Suppressor macrophage treated with lipopolysaccharide for 1 hour (primary cell): ENCODE measurements around the gene FOXL2.
"Not testable (repeated sequence)": the region's sequence is repeated elsewhere in the genome, so short reads cannot be mapped to it uniquely, and the experiment has no call there.

Experiments used
- DNase-seq, 3 donors: peaks; one replicate each; pipeline ENCODE4 v3.0.0-alpha.2; 2020 to 2022

The FOXL2 gene

GRCh38 chr3:138933068-138933668, 13.8 kb downstream of the FOXL2 start:
- DNase-seq: no peak

GRCh38 chr3:138928727-138929372, 18.1 kb downstream of the FOXL2 start:
- no peak for DNase-seq

GRCh38 chr3:138923531-138923994, 23.4 kb downstream of the FOXL2 start:
- peak; percentile 90 to 96 (median 94) for DNase-seq

- not testable (repeated sequence) for DNase-seq
These were observed 24.5 kb downstream of the FOXL2 start for GRCh38 chr3:138922400-138922799.

- DNase-seq: no peak
These were observed 25.3 kb downstream of the FOXL2 start for GRCh38 chr3:138921316-138922292.

- no peak for DNase-seq
These were observed 27.6 kb downstream of the FOXL2 start for GRCh38 chr3:138919325-138919724.

- DNase-seq: no peak
These were observed 30.1 kb downstream of the FOXL2 start for GRCh38 chr3:138916824-138917223.

GRCh38 chr3:138915503-138916498, 31.1 kb downstream of the FOXL2 start:
- DNase-seq: peak; percentile 96 to 98 (median 97)

- peak in 2 of 3 donors; percentile 83 to 88 for DNase-seq
These were observed 32.0 kb downstream of the FOXL2 start for GRCh38 chr3:138914870-138915502.

GRCh38 chr3:138913766-138914165, 33.2 kb downstream of the FOXL2 start:
- no peak for DNase-seq

GRCh38 chr3:138912237-138912636, 34.7 kb downstream of the FOXL2 start:
- DNase-seq: no peak

GRCh38 chr3:138911621-138912020, 35.3 kb downstream of the FOXL2 start:
- DNase-seq: no peak

- DNase-seq: no peak
These were observed 37.0 kb downstream of the FOXL2 start for GRCh38 chr3:138909904-138910303.

GRCh38 chr3:138908846-138909245, 38.1 kb downstream of the FOXL2 start:
- peak; percentile 60 to 72 (median 60) for DNase-seq

GRCh38 chr3:138907539-138907938, 39.4 kb downstream of the FOXL2 start:
- DNase-seq: peak; percentile 60 to 71 (median 65)

- DNase-seq: peak in 1 of 3 donors; percentile 16
These were observed 44.8 kb downstream of the FOXL2 start for GRCh38 chr3:138902171-138902570.

- peak; percentile 62 to 82 (median 73) for DNase-seq
These were observed 45.4 kb downstream of the FOXL2 start for GRCh38 chr3:138901567-138901966.

- no peak for DNase-seq
These were observed 47.5 kb downstream of the FOXL2 start for GRCh38 chr3:138899351-138899991.

- no peak for DNase-seq
These were observed 48.2 kb downstream of the FOXL2 start for GRCh38 chr3:138898708-138899107.

GRCh38 chr3:138898301-138898700, 48.6 kb downstream of the FOXL2 start:
- no peak for DNase-seq
